Dendritic cell treated with granulocyte-macrophage colony-stimulating factor and Interleukin-4, amounts not matched to agents 40 ng/mL and 50 ng/mL, for 4 days (primary cell): ENCODE measurements around the gene RAB40C.
A peak's percentile ranks its signal among the peaks of the same experiment; 100 is the strongest.

Source experiments
- H3K27ac Mint-ChIP-seq: one replicate; pipeline ENCODE4 v1.8.0; 2022; ENCODE audit warnings: mild to moderate bottlenecking, mixed read lengths
- H3K27me3 Mint-ChIP-seq: one replicate; pipeline ENCODE4 v1.8.0; 2022; ENCODE audit warnings: mild to moderate bottlenecking, mixed read lengths
- H3K36me3 Mint-ChIP-seq: one replicate; pipeline ENCODE4 v1.8.0; 2022; ENCODE audit warnings: low read depth, mixed read lengths
- H3K4me1 Mint-ChIP-seq: one replicate; pipeline ENCODE4 v1.8.0; 2022; ENCODE audit warnings: low read depth, mixed read lengths
- H3K4me3 Mint-ChIP-seq: one replicate; pipeline ENCODE4 v1.8.0; 2022; ENCODE audit warnings: mild to moderate bottlenecking, moderate library complexity, mixed read lengths
- H3K9me3 Mint-ChIP-seq: one replicate; pipeline ENCODE4 v1.8.0; 2022; ENCODE audit warnings: mixed read lengths
- intact Hi-C: fragments of 100-400 bp; cut with micrococcal nuclease; formaldehyde crosslinking; loops from one replicate; pipeline ENCODE4 v1.15.0; 2022

Gene RAB40C

GRCh38 chr16:667113-667779 is 77.4 kb downstream of the RAB40C start:
- no peak overlapping the region for H3K4me3 Mint-ChIP-seq
- intact Hi-C loops: loop anchor here (1.0 kb wide), 1 partner anchor 88 kb away; no protein-coding TSS in a partner anchor
- peaks cover 43% of the 10 kb centered on the region for H3K36me3 Mint-ChIP-seq
- peaks cover 16% of the 10 kb centered on the region for H3K4me1 Mint-ChIP-seq
- H3K27me3 Mint-ChIP-seq: no peaks in the 10 kb centered on the region
- no peaks in the 10 kb centered on the region for H3K9me3 Mint-ChIP-seq
- H3K27ac Mint-ChIP-seq: peak overlapping the region; percentile 84

- no peaks in the 10 kb centered on the region for H3K9me3 Mint-ChIP-seq
- intact Hi-C loops: loop anchor here (1.0 kb wide), 1 partner anchor 89 kb away; no protein-coding TSS in a partner anchor
- peaks cover 16% of the 10 kb centered on the region for H3K4me1 Mint-ChIP-seq
- H3K27ac Mint-ChIP-seq: peak within 1 kb of the TSS; percentile 84
- no peaks in the 10 kb centered on the region for H3K27me3 Mint-ChIP-seq
- peaks cover 45% of the 10 kb centered on the region for H3K36me3 Mint-ChIP-seq
- H3K4me3 Mint-ChIP-seq: peak within 1 kb of the TSS; percentile 82
Measured at GRCh38 chr16:667780-668518, 78.1 kb downstream of the RAB40C start, which contains the start of gene RHOT2. RHOT2 (plus strand) TSS chr16:668132; CDS start chr16:668200, 68 bp downstream.

- peaks cover 16% of the 10 kb centered on the region for H3K4me1 Mint-ChIP-seq
- H3K4me3 Mint-ChIP-seq: peak overlapping the region; percentile 82
- peak overlapping the region; percentile 84 for H3K27ac Mint-ChIP-seq
- peaks cover 50% of the 10 kb centered on the region for H3K36me3 Mint-ChIP-seq
- H3K9me3 Mint-ChIP-seq: no peaks in the 10 kb centered on the region
- intact Hi-C loops: no loop called here
- no peaks in the 10 kb centered on the region for H3K27me3 Mint-ChIP-seq
Measured at GRCh38 chr16:668519-669171, 78.8 kb downstream of the RAB40C start.

- Mint-ChIP-seq H3K27ac (no peak overlapping the region), H3K4me3 (no peak overlapping the region), H3K9me3 (no peaks in the 10 kb centered on the region), H3K27me3 (peaks cover 3% of the 10 kb centered on the region), H3K4me1 (peaks cover 23% of the 10 kb centered on the region), H3K36me3 (peaks cover 61% of the 10 kb centered on the region)
- intact Hi-C loops: no loop called here
Measured at GRCh38 chr16:669666-670065, 79.8 kb downstream of the RAB40C start.

- Mint-ChIP-seq H3K36me3 (peaks cover 65% of the 10 kb centered on the region), H3K27ac (no peak overlapping the region), H3K9me3 (no peaks in the 10 kb centered on the region), H3K4me1 (peaks cover 30% of the 10 kb centered on the region), H3K4me3 (no peak overlapping the region), H3K27me3 (peaks cover 13% of the 10 kb centered on the region)
- intact Hi-C loops: no loop called here
Measured at GRCh38 chr16:670485-671352, 80.9 kb downstream of the RAB40C start.

GRCh38 chr16:671353-672131 is 81.7 kb downstream of the RAB40C start:
- peaks cover 30% of the 10 kb centered on the region for H3K4me1 Mint-ChIP-seq
- H3K27ac Mint-ChIP-seq: no peak overlapping the region

GRCh38 chr16:672371-672770 is 82.5 kb downstream of the RAB40C start:
- H3K36me3 Mint-ChIP-seq: peaks cover 65% of the 10 kb centered on the region
- H3K27me3 Mint-ChIP-seq: peaks cover 29% of the 10 kb centered on the region
- intact Hi-C loops: no loop called here
- no peaks in the 10 kb centered on the region for H3K9me3 Mint-ChIP-seq
- no peak overlapping the region for H3K27ac Mint-ChIP-seq
- H3K4me3 Mint-ChIP-seq: no peak overlapping the region
- H3K4me1 Mint-ChIP-seq: peaks cover 30% of the 10 kb centered on the region

More at GRCh38 chr16:671353-672131, 81.7 kb downstream of the RAB40C start:
- peaks cover 65% of the 10 kb centered on the region for H3K36me3 Mint-ChIP-seq
- intact Hi-C loops: no loop called here
- H3K27me3 Mint-ChIP-seq: peaks cover 21% of the 10 kb centered on the region
- H3K4me3 Mint-ChIP-seq: no peak overlapping the region
- no peaks in the 10 kb centered on the region for H3K9me3 Mint-ChIP-seq

- Mint-ChIP-seq H3K27me3 (peaks cover 33% of the 10 kb centered on the region), H3K27ac (no peak overlapping the region), H3K4me1 (peaks cover 26% of the 10 kb centered on the region), H3K36me3 (peaks cover 65% of the 10 kb centered on the region), H3K4me3 (no peak overlapping the region), H3K9me3 (no peaks in the 10 kb centered on the region)
- intact Hi-C loops: no loop called here
Measured at GRCh38 chr16:672851-673250, 83.0 kb downstream of the RAB40C start.

GRCh38 chr16:673399-673991 is 83.6 kb downstream of the RAB40C start:
- H3K36me3 Mint-ChIP-seq: peaks cover 65% of the 10 kb centered on the region
- no peak overlapping the region for H3K4me3 Mint-ChIP-seq
- intact Hi-C loops: no loop called here
- no peak overlapping the region for H3K27ac Mint-ChIP-seq
- H3K4me1 Mint-ChIP-seq: peaks cover 25% of the 10 kb centered on the region
- H3K9me3 Mint-ChIP-seq: no peaks in the 10 kb centered on the region
- peaks cover 38% of the 10 kb centered on the region for H3K27me3 Mint-ChIP-seq

GRCh38 chr16:674214-674881 is 84.5 kb downstream of the RAB40C start:
- H3K9me3 Mint-ChIP-seq: no peaks in the 10 kb centered on the region
- H3K36me3 Mint-ChIP-seq: peaks cover 57% of the 10 kb centered on the region
- peaks cover 25% of the 10 kb centered on the region for H3K4me1 Mint-ChIP-seq
- H3K27ac Mint-ChIP-seq: peak overlapping the region; percentile 10
- no peak overlapping the region for H3K4me3 Mint-ChIP-seq
- intact Hi-C loops: no loop called here
- H3K27me3 Mint-ChIP-seq: peaks cover 38% of the 10 kb centered on the region

- intact Hi-C loops: no loop called here
- H3K9me3 Mint-ChIP-seq: no peaks in the 10 kb centered on the region
- H3K36me3 Mint-ChIP-seq: peaks cover 49% of the 10 kb centered on the region
- H3K4me1 Mint-ChIP-seq: peaks cover 25% of the 10 kb centered on the region
- peak within 1 kb of the TSS; percentile 10 for H3K27ac Mint-ChIP-seq
- H3K27me3 Mint-ChIP-seq: peaks cover 38% of the 10 kb centered on the region
- peak within 1 kb of the TSS; percentile 66 for H3K4me3 Mint-ChIP-seq
Measured at GRCh38 chr16:674968-675883, 85.4 kb downstream of the RAB40C start, which contains the start of gene RHBDL1. RHBDL1 (plus strand) TSS chr16:675671; CDS start chr16:675791, 120 bp downstream.
